WTC11 (cell line): ENCODE measurements around the gene KPNA3. TPM values are rescaled to one million over a fixed set of nuclear protein-coding genes. Genes with fewer than 3 reads are reported as not detected.

Experiments used
- ATAC-seq: fragments of 200-7000 bp; cut with Tn5 transposase; 2 replicates; pipeline ENCODE4 v1.10.0; 2021; ENCODE audit warnings: mild to moderate bottlenecking, moderate library complexity
- CTCF ChIA-PET: fragments of 300-600 bp; sonication (Branson Sonifier 250); formaldehyde crosslinking; loops from one replicate; lab custom pipeline; 2021; ENCODE audit warnings: antibody characterized with exemption; lab: Charles Lee
- POLR2A ChIA-PET: fragments of 350-600 bp; sonication (Branson Sonifier 250); formaldehyde crosslinking; loops from one replicate; lab custom pipeline; 2021; ENCODE audit warnings: antibody characterized with exemption; lab: Charles Lee
- DNase-seq: peaks from one replicate; pipeline ENCODE4 v3.0.0; 2021; ENCODE audit warnings: low spot score
- H3K27ac Mint-ChIP-seq: 2 replicates; pipeline ENCODE4 v1.8.0; 2021; ENCODE audit warnings: mixed read lengths
- H3K27me3 Mint-ChIP-seq: 2 replicates; pipeline ENCODE4 v1.8.0; 2021; ENCODE audit warnings: low read depth, mild to moderate bottlenecking, moderate library complexity, mixed read lengths
- H3K36me3 Mint-ChIP-seq: 2 replicates; pipeline ENCODE4 v1.8.0; 2021; ENCODE audit warnings: mixed read lengths
- H3K4me1 Mint-ChIP-seq: 2 replicates; pipeline ENCODE4 v1.8.0; 2022; ENCODE audit warnings: mixed read lengths
- H3K4me3 Mint-ChIP-seq: 2 replicates; pipeline ENCODE4 v1.8.0; 2021; ENCODE audit warnings: mild to moderate bottlenecking, moderate library complexity, mixed read lengths
- H3K9me3 Mint-ChIP-seq: 2 replicates; pipeline ENCODE4 v1.8.0; 2021; ENCODE audit warnings: mixed read lengths
- ARID4B ChIP-seq: sonication (generic); formaldehyde crosslinking; IDR thresholded peaks from 2 replicates; pipeline ENCODE4 v1.8.0; 2023; ENCODE audit warnings: missing genetic modification reagents, mild to moderate bottlenecking, borderline replicate concordance
- ATF1 ChIP-seq: sonication (generic); formaldehyde crosslinking; IDR thresholded peaks from 2 replicates; pipeline ENCODE4 v1.8.1; 2023; ENCODE audit warnings: mild to moderate bottlenecking, moderate library complexity, missing genetic modification reagents
- E2F1 ChIP-seq: sonication (generic); formaldehyde crosslinking; IDR thresholded peaks from 2 replicates; pipeline ENCODE4 v1.8.0; 2022; ENCODE audit warnings: mild to moderate bottlenecking, missing genetic modification reagents
- FOXJ3 ChIP-seq: sonication (generic); formaldehyde crosslinking; IDR thresholded peaks from 2 replicates; pipeline ENCODE4 v1.9.0; 2021; ENCODE audit warnings: missing genetic modification reagents, mild to moderate bottlenecking, borderline replicate concordance
- HMGXB4 ChIP-seq: sonication (generic); formaldehyde crosslinking; IDR thresholded peaks from 2 replicates; pipeline ENCODE4 v1.8.1; 2023; ENCODE audit warnings: mild to moderate bottlenecking, moderate library complexity, missing genetic modification reagents
- IRF1 ChIP-seq: sonication (generic); formaldehyde crosslinking; IDR thresholded peaks from 2 replicates; pipeline ENCODE4 v1.8.0; 2023; ENCODE audit warnings: missing genetic modification reagents
- IRF2 ChIP-seq: sonication (generic); formaldehyde crosslinking; IDR thresholded peaks from 2 replicates; pipeline ENCODE4 v1.8.0; 2022; ENCODE audit warnings: low read depth, missing genetic modification reagents, borderline replicate concordance
- MAX ChIP-seq: sonication (generic); formaldehyde crosslinking; IDR thresholded peaks from 2 replicates; pipeline ENCODE4 v1.8.0; 2022; ENCODE audit warnings: mild to moderate bottlenecking, missing genetic modification reagents
- NR3C1 ChIP-seq: sonication (generic); formaldehyde crosslinking; conservative IDR thresholded peaks from 2 replicates; pipeline ENCODE4 v1.8.1; 2023; ENCODE audit warnings: low read depth, mild to moderate bottlenecking, missing genetic modification reagents
- PRRX2 ChIP-seq: fragments of 250-450 bp; sonication (Bioruptor Pico); IDR thresholded peaks from 2 replicates; pipeline ENCODE4 v1.8.0; 2021; ENCODE audit warnings: mild to moderate bottlenecking
- RELA ChIP-seq: sonication (generic); formaldehyde crosslinking; IDR thresholded peaks from 2 replicates; pipeline ENCODE4 v1.8.1; 2022; ENCODE audit warnings: missing genetic modification reagents, mild to moderate bottlenecking, borderline replicate concordance
- ZMAT4 ChIP-seq: fragments of 250-450 bp; sonication (Bioruptor Pico); IDR thresholded peaks from 2 replicates; pipeline ENCODE4 v1.9.0; 2021; ENCODE audit warnings: mild to moderate bottlenecking
- ZNF121 ChIP-seq: sonication (generic); formaldehyde crosslinking; IDR thresholded peaks from 2 replicates; pipeline ENCODE4 v1.8.0; 2023; ENCODE audit warnings: missing genetic modification reagents
- ZNF423 ChIP-seq: fragments of 250-450 bp; sonication (Bioruptor Pico); IDR thresholded peaks from 2 replicates; pipeline ENCODE4 v2.1.2; 2022; ENCODE audit warnings: mild to moderate bottlenecking, moderate library complexity
- ZNF532 ChIP-seq: fragments of 250-450 bp; sonication (Bioruptor Pico); IDR thresholded peaks from 2 replicates; pipeline ENCODE4 v1.9.0; 2021; ENCODE audit warnings: mild to moderate bottlenecking, borderline replicate concordance
- total RNA-seq: library from RNA; stranded (reverse); gene quantifications from 3 replicates; pipeline ENCODE4 v1.2.3, GENCODE V29; 2021
- TF ChIP-seq, protein P1 (sequence below): fragments of 200-600 bp; IDR thresholded peaks from 2 replicates; pipeline ENCODE4 v1.8.0; 2022; ENCODE audit warnings: antibody characterized with exemption

The KPNA3 gene
- total RNA-seq, 1 experiment from 2014 or later = 44.4 TPM

DNA sequence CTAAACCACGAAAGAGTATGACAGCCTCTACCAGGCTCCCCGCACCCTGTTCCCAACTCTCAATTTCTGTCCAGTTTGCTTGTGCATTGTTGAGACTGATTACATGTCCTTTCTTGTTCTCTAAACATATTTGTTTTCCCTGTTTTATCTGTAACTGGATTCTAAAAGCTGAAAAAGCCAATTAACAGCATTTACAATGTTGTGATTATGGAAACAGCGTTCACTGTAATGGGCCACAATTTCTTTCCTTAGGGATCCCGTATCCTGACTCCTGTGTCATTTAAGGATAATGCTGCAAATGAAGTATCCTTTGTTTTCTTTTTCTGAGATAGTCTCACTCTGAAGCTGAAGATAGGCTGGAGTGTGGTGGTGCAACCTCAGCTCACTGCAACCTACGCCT lies 121.7 kb downstream of the KPNA3 start:
- H3K9me3 Mint-ChIP-seq = no peaks in the 10 kb centered on the region; the same call in 1 of the 2 replicates
- CTCF ChIA-PET = interaction anchor here (1.1 to 2.1 kb wide), 5 partner anchors 12 to 176 kb away, joined by 4 to 8 read pairs (median 4); no protein-coding TSS in a partner anchor
- TF ChIP-seq ATF1 (CRISPR knock-in tag) (no peak), MAX (CRISPR knock-in tag) (no peak), HMGXB4 (CRISPR knock-in tag) (no peak), PRRX2 (no peak), IRF2 (CRISPR knock-in tag) (no peak), FOXJ3 (CRISPR knock-in tag) (no peak), RELA (CRISPR knock-in tag) (no peak), NR3C1 (CRISPR knock-in tag) (no peak), E2F1 (CRISPR knock-in tag) (no peak)
- H3K27me3 Mint-ChIP-seq = no peaks in the 10 kb centered on the region
- peaks cover 41% of the 10 kb centered on the region for H3K36me3 Mint-ChIP-seq
- peak overlapping the region; percentile 71 for H3K27ac Mint-ChIP-seq
- ATAC-seq = no peak
- no peak overlapping the region for H3K4me3 Mint-ChIP-seq
- POLR2A ChIA-PET = no interaction called here
- H3K4me1 Mint-ChIP-seq = peaks cover 34% of the 10 kb centered on the region
- no peak for DNase-seq

DNA sequence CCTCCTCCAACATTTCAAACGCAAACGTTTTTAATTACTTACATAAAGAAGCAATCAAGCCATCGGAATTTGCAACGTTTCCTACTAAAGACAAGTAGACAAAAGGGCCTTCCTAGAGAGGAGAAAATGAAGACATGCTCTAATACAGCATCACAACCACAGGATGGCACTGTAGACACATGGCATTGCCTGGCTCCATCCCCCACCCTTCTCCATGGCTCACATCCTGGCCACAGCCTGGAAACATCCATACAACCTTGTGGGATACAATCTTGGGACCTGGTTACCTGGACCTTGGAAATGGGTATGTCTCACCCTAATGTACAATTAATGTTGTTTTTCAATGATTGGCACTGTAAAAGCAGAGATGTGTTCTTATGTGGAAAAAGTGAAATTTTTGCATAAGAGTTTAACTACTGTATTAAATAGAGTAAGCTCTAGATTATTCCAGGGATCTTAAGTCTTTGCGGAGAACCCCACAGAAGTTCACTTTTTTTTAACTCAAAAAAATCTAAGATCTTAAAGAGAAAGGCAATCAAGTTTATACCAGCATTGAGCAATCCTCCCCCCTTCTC lies 122.7 kb downstream of the KPNA3 start:
- Mint-ChIP-seq H3K9me3 (no peaks in the 10 kb centered on the region; the same call in 1 of the 2 replicates), H3K4me1 (peaks cover 34% of the 10 kb centered on the region), H3K27me3 (no peaks in the 10 kb centered on the region), H3K36me3 (peaks cover 34% of the 10 kb centered on the region), H3K4me3 (no peak overlapping the region), H3K27ac (no peak overlapping the region)
- TF ChIP-seq ZNF423 (no peak), ZNF121 (CRISPR knock-in tag) (no peak), IRF1 (CRISPR knock-in tag) (no peak)
- TF ChIP-seq, protein P1, sequence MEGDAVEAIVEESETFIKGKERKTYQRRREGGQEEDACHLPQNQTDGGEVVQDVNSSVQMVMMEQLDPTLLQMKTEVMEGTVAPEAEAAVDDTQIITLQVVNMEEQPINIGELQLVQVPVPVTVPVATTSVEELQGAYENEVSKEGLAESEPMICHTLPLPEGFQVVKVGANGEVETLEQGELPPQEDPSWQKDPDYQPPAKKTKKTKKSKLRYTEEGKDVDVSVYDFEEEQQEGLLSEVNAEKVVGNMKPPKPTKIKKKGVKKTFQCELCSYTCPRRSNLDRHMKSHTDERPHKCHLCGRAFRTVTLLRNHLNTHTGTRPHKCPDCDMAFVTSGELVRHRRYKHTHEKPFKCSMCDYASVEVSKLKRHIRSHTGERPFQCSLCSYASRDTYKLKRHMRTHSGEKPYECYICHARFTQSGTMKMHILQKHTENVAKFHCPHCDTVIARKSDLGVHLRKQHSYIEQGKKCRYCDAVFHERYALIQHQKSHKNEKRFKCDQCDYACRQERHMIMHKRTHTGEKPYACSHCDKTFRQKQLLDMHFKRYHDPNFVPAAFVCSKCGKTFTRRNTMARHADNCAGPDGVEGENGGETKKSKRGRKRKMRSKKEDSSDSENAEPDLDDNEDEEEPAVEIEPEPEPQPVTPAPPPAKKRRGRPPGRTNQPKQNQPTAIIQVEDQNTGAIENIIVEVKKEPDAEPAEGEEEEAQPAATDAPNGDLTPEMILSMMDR = peak; percentile 26; the same call in 1 of the 2 replicates
- DNase-seq (peak; percentile 64), ATAC-seq (peak; percentile 99)
- CTCF ChIA-PET = interaction anchor here (0.8 to 2.1 kb wide), 6 partner anchors 13 to 177 kb away, joined by 4 to 8 read pairs (median 5); partner anchors contain the start of gene KPNA3
- POLR2A ChIA-PET = interaction anchor here (1.0 kb wide), 1 partner anchor 29 kb away, joined by 4 read pairs; no protein-coding TSS in a partner anchor

DNA sequence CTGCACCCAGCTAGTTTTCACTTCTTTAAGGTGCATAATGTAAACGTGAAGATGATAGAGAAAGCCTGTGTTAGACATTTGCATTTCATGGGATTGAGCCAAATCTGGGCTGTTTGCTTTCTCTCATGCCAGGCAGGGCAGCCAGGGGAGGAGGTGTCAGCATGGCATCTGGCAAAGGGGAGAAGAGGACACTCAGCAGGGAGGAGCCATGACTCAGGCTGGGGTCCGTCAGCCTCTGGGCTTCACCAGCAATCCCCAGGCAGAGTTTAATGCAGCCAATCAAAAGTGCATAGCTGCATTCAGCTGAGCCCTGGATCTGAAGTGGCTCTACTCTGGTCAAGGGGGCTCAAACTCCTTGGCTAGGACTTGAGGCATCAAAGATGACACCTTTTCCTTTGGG lies 124.7 kb downstream of the KPNA3 start:
- ATAC-seq (no peak), DNase-seq (no peak)
- CTCF ChIA-PET = no interaction called here
- Mint-ChIP-seq H3K4me1 (peaks cover 32% of the 10 kb centered on the region), H3K27ac (no peak overlapping the region), H3K4me3 (no peak overlapping the region), H3K36me3 (peaks cover 39% of the 10 kb centered on the region), H3K9me3 (no peaks in the 10 kb centered on the region; the same call in 1 of the 2 replicates), H3K27me3 (no peaks in the 10 kb centered on the region)
- POLR2A ChIA-PET = no interaction called here
- TF ChIP-seq ZNF532 (CRISPR knock-in tag) = no peak
- TF ChIP-seq ZMAT4 = no peak
- no peak for TF ChIP-seq ARID4B
